HCT116 (cell line): ENCODE results near the gene LCNL1. TPM values are rescaled to one million over a fixed set of nuclear protein-coding genes. Genes with fewer than 3 reads are reported as not detected.

Experiments
- ATAC-seq: fragments of 200-7000 bp; cut with Tn5 transposase; 2 replicates; pipeline ENCODE4 v1.9.1; 2020; ENCODE audit warnings: mild to moderate bottlenecking, moderate library complexity
- BruUV-seq: library from RNA; stranded (reverse); fragments of 400-500 nt; replicated peaks from 2 replicates; lab custom pipeline; 2021; lab: Mats Ljungman, UMichigan
- CTCF ChIA-PET: fragments of 300-600 bp; sonication (Branson Sonifier 250); formaldehyde crosslinking; loops from one replicate; lab custom pipeline; 2021; ENCODE audit warnings: antibody characterized with exemption; lab: Charles Lee
- POLR2A ChIA-PET: fragments of 300-600, 350-600 bp; sonication (Branson Sonifier 250); formaldehyde crosslinking; loops from one replicate; lab custom pipeline; 2021; ENCODE audit warnings: antibody characterized with exemption; lab: Charles Lee
- RAD21 ChIA-PET, 2 experiments: fragments of 300-600 bp; sonication (Branson Sonifier 250); formaldehyde crosslinking; loops; one replicate each; lab custom pipeline; 2023; ENCODE audit warnings: low total read pairs in 2 of 2; ENCODE audit not compliant: uncharacterized antibody in 2 of 2, unreplicated experiment in 2 of 2, low non-redundant PET in 1 of 2; lab: Charles Lee
- DNase-seq: peaks from one replicate; pipeline ENCODE4 v3.0.0-alpha.2; 2010; ENCODE audit warnings: low read depth, low spot score
- H2AFZ ChIP-seq: fragments of 200-600 bp; shearing (Covaris generic), sonication (generic); 2 replicates; pipeline ENCODE4 v1.6.1; 2017; ENCODE audit warnings: low read depth, mixed run types, mixed read lengths, antibody characterized with exemption, low read length; ENCODE audit not compliant: poor library complexity, severe bottlenecking
- H3K27ac ChIP-seq: 2 replicates; pipeline ENCODE4 v1.5.1; 2012; ENCODE audit warnings: low read depth, low read length
- H3K27me3 ChIP-seq: fragments of 200-600 bp; sonication (generic); 2 replicates; pipeline ENCODE4 v1.6.1; 2016; ENCODE audit warnings: mixed run types, low read length, mixed read lengths; ENCODE audit not compliant: insufficient read depth
- H3K36me3 ChIP-seq, 2 experiments: fragments of 200-500 bp in 1 of 2; fragments of 200-600 bp in 1 of 2; sonication (Bioruptor generic) in 1 of 2; sonication (generic) in 1 of 2; 2 replicates each; pipeline versions ENCODE4 v1.5.1 to v1.6.1; 2014 to 2016; ENCODE audit warnings: low read length in 2 of 2, inconsistent platforms in 1 of 2, mixed read lengths in 1 of 2, mixed run types in 1 of 2; ENCODE audit not compliant: insufficient read depth in 2 of 2, control insufficient read depth in 1 of 2
- H3K4me1 ChIP-seq, 2 experiments: fragments of 200-600 bp in 1 of 2; sonication (generic) in 1 of 2; 2 replicates each; pipeline versions ENCODE4 v1.5.1 to v1.6.1; 2012 to 2017; ENCODE audit warnings: low read length in 2 of 2, inconsistent platforms in 1 of 2, mild to moderate bottlenecking in 1 of 2, mixed read lengths in 1 of 2, mixed run types in 1 of 2, moderate library complexity in 1 of 2; ENCODE audit not compliant: insufficient read depth in 2 of 2, control insufficient read depth in 1 of 2
- H3K4me2 ChIP-seq: fragments of 200-600 bp; sonication (generic); 2 replicates; pipeline ENCODE4 v1.6.1; 2017; ENCODE audit warnings: mixed run types, low read length, mixed read lengths
- H3K4me3 ChIP-seq, 2 experiments: fragments of 200-600 bp in 1 of 2; sonication (generic) in 1 of 2; replicated peaks in 1 of 2; 2 replicates each; pipeline ENCODE4 v1.5.1; 2011 to 2016; ENCODE audit warnings: low read length in 2 of 2, control low read depth in 1 of 2, low read depth in 1 of 2, mild to moderate bottlenecking in 1 of 2, mixed read lengths in 1 of 2, mixed run types in 1 of 2
- H3K79me2 ChIP-seq: fragments of 200-600 bp; sonication (generic); 2 replicates; pipeline ENCODE4 v1.6.1; 2017; ENCODE audit warnings: mild to moderate bottlenecking, mixed run types, low read length, moderate library complexity, mixed read lengths; ENCODE audit not compliant: insufficient read depth
- H3K9ac ChIP-seq: fragments of 200-600 bp; sonication (generic); 2 replicates; pipeline ENCODE4 v1.6.1; 2016; ENCODE audit warnings: low read length, mixed read lengths
- H3K9me2 ChIP-seq: fragments of 200-600 bp; sonication (generic), shearing (Covaris generic); 2 replicates; pipeline ENCODE4 v1.6.1; 2017; ENCODE audit warnings: mixed run types, mild to moderate bottlenecking, moderate library complexity; ENCODE audit not compliant: insufficient read depth
- H3K9me3 ChIP-seq, 2 experiments: fragments of 200-500 bp in 1 of 2; fragments of 200-600 bp in 1 of 2; sonication (Bioruptor generic) in 1 of 2; sonication (generic) in 1 of 2; 2 replicates each; pipeline ENCODE4 v1.6.1; 2014 to 2017; ENCODE audit warnings: low read length in 2 of 2, mixed read lengths in 2 of 2, inconsistent platforms in 1 of 2, low read depth in 1 of 2, mild to moderate bottlenecking in 1 of 2, mixed run types in 1 of 2, moderate library complexity in 1 of 2; ENCODE audit not compliant: control insufficient read depth in 1 of 2, insufficient read depth in 1 of 2
- H4K20me1 ChIP-seq: fragments of 200-600 bp; sonication (generic), shearing (Covaris generic); 2 replicates; pipeline ENCODE4 v1.6.1; 2017; ENCODE audit warnings: mixed run types, mild to moderate bottlenecking, moderate library complexity; ENCODE audit not compliant: insufficient read depth
- CBX3 ChIP-seq: IDR thresholded peaks from 2 replicates; pipeline ENCODE4 v1.6.1; 2012; ENCODE audit warnings: low read depth
- EGR1 ChIP-seq: IDR thresholded peaks from 2 replicates; pipeline ENCODE4 v1.6.1; 2012; ENCODE audit warnings: low read depth
- ELF1 ChIP-seq: IDR thresholded peaks from 2 replicates; pipeline ENCODE4 v1.6.1; 2012; ENCODE audit warnings: low read depth, borderline replicate concordance
- EZH2phosphoT487 ChIP-seq: fragments of 200-600 bp; IDR thresholded peaks from 2 replicates; pipeline ENCODE4 v1.6.1; 2018; ENCODE audit warnings: antibody characterized with exemption, borderline replicate concordance
- FOSL1 ChIP-seq: IDR thresholded peaks from 2 replicates; pipeline ENCODE4 v1.6.1; 2012; ENCODE audit warnings: low read depth
- JUND ChIP-seq: IDR thresholded peaks from 2 replicates; pipeline ENCODE4 v1.6.1; 2012
- REST ChIP-seq: IDR thresholded peaks from 2 replicates; pipeline ENCODE4 v1.6.1; 2012; ENCODE audit warnings: low read depth
- SIN3A ChIP-seq: IDR thresholded peaks from 2 replicates; pipeline ENCODE4 v1.6.1; 2012; ENCODE audit warnings: low read depth
- SP1 ChIP-seq: IDR thresholded peaks from 2 replicates; pipeline ENCODE4 v1.6.1; 2012; ENCODE audit warnings: low read depth
- YY1 ChIP-seq: IDR thresholded peaks from 2 replicates; pipeline ENCODE4 v1.6.1; 2011; ENCODE audit warnings: low read length, low read depth, moderate library complexity, mild to moderate bottlenecking; ENCODE audit not compliant: insufficient replicate concordance; ENCODE audit errors: extremely low read depth
- ZBTB33 ChIP-seq: IDR thresholded peaks from 2 replicates; pipeline ENCODE4 v1.6.1; 2011; ENCODE audit warnings: mild to moderate bottlenecking, low read length, moderate library complexity; ENCODE audit not compliant: insufficient replicate concordance; ENCODE audit errors: extremely low read depth
- ZNF274 ChIP-seq: fragments of 200-500 bp; sonication (Bioruptor generic); IDR thresholded peaks from 2 replicates; pipeline ENCODE4 v1.6.1; 2014; ENCODE audit warnings: mild to moderate bottlenecking, low read depth, low read length, inconsistent platforms
- intact Hi-C: fragments of 100-400 bp; cut with micrococcal nuclease; formaldehyde crosslinking; loops from 2 replicates; pipeline ENCODE4 v1.10.0; 2022
- total RNA-seq: library from RNA; stranded (reverse); gene quantifications from one replicate; pipeline ENCODE4 v1.2.1, GENCODE V29; 2021; ENCODE audit not compliant: unreplicated experiment
- TF ChIP-seq, protein P1 (sequence below): IDR thresholded peaks from 2 replicates; pipeline ENCODE4 v1.6.1; 2012

LCNL1 gene
- total RNA-seq, 1 experiment from 2014 or later: 0.44 TPM

DNA sequence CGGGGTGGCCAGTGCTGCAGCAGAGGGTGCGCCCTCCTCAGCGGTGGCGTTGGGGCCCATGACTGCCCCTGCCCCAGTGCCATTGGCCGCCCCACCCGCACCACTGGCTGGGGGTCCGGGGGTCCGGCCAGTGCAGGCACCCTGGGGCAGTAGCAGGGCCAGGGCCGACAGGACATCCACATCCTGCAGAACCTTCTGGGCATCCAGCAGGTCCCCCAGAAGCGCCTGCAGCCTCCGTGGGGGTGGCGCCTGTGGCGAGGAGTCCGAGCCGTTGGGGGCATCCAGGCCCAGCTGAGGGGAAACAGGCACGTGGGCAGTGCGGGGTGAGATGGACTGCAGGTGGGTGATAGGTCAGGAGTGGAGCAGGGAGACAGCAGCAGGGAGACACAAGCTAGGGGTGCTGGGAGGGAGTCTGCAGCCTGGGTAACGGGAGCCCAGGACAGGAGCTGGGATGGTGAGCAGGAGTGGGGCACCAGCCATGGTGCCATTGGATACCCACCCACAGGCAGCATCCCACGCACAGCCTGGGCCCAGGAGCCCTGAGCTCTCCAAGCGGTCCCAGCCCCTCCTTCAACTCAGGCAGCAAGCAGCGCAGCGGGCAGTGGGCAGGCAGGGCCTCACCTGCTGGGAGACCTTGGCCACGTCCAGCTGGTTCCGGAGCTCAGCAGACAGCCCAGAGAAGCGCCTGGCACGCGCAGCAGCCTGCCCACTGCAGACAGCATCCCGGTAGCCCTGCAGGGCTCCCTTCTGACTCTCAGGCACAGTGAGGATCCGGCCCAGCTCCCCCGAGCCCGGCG is 38.2 kb downstream of the LCNL1 start:
- H3K36me3 ChIP-seq: peaks cover 15 to 16% of the 10 kb centered on the region in 2 experiments; a peak in 2 of 4 replicates

More for the DNA sequence above, 38.2 kb downstream of the LCNL1 start:
- intact Hi-C loops: no loop called here
- peak overlapping the region; percentile 11; the same call in 1 of the 2 replicates for H3K27ac ChIP-seq
- H3K4me1 ChIP-seq: peaks cover 17 to 25% of the 10 kb centered on the region in 2 experiments; a peak in 3 of 4 replicates
- peaks cover 14% of the 10 kb centered on the region for H3K79me2 ChIP-seq
- no peak overlapping the region for H3K9ac ChIP-seq
- H4K20me1 ChIP-seq: no peaks in the 10 kb centered on the region
- ChIA-PET CTCF (interaction anchor here (1.3 to 1.8 kb wide), 3 partner anchors 14 to 47 kb away, joined by 3 to 14 read pairs (median 6); partner anchors contain the start of gene NPDC1), POLR2A (no interaction called here), RAD21 (no interaction called here)
- no peak for DNase-seq
- no peak overlapping the region for H3K4me2 ChIP-seq
- H2AFZ ChIP-seq: no peak overlapping the region
- no peak for ATAC-seq
- H3K9me3 ChIP-seq: no peaks in the 10 kb centered on the region
- H3K4me3 ChIP-seq: no peak overlapping the region
- TF ChIP-seq, protein P1, sequence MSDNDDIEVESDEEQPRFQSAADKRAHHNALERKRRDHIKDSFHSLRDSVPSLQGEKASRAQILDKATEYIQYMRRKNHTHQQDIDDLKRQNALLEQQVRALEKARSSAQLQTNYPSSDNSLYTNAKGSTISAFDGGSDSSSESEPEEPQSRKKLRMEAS: no peak
- TF ChIP-seq YY1 (no peak), FOSL1 (no peak), ELF1 (no peak), ZNF274 (no peak), REST (no peak), SIN3A (no peak), SP1 (no peak), JUND (no peak), EZH2phosphoT487 (no peak), EGR1 (no peak), ZBTB33 (no peak), CBX3 (no peak)
- TF ChIP-seq, all 23 proteins: peak for 0
- Histone ChIP-seq H3K9me2 (no peaks in the 10 kb centered on the region), H3K27me3 (no peaks in the 10 kb centered on the region)
- no TSS peak for BruUV-seq
